Right atrium auricular region (tissue), 2 donors: ENCODE results near the gene MBNL2. TPM values are rescaled to one million over a fixed set of nuclear protein-coding genes. Genes with fewer than 3 reads are reported as not detected.

Experiments used
- DNase-seq: peaks from one replicate; pipeline ENCODE4 v3.0.0-alpha.2; 2019; ENCODE audit warnings: low spot score
- H3K27ac ChIP-seq, 2 donors: fragments of 200-600 bp; sonication (generic); 1 replicate in 1 of 2; 2 replicates in 1 of 2; pipeline ENCODE4 v1.5.1; 2016 to 2019
- H3K27me3 ChIP-seq, 2 donors: fragments of 200-600 bp; sonication (generic); one replicate each; pipeline versions ENCODE4 v1.5.1 to v1.6.0; 2017 to 2019
- H3K36me3 ChIP-seq: fragments of 200-600 bp; sonication (generic); one replicate; pipeline ENCODE4 v1.5.1; 2016
- H3K4me1 ChIP-seq, 2 donors: fragments of 200-600 bp; sonication (generic); one replicate each; pipeline versions ENCODE4 v1.5.1 to v1.6.0; 2017 to 2019
- H3K4me3 ChIP-seq, 2 donors: fragments of 200-600 bp; sonication (generic); 1 replicate in 1 of 2; 2 replicates in 1 of 2; pipeline ENCODE4 v1.5.1; 2017 to 2019; ENCODE audit warnings: mild to moderate bottlenecking in 1 of 2, moderate library complexity in 1 of 2
- H3K9me3 ChIP-seq, 2 donors: fragments of 200-600 bp; sonication (generic); one replicate each; pipeline ENCODE4 v1.5.1; 2019
- CTCF ChIP-seq, 2 donors: fragments of 200-600 bp; sonication (generic); IDR thresholded peaks; one replicate each; pipeline ENCODE4 v1.5.1; 2019; ENCODE audit warnings: antibody characterized with exemption in 2 of 2
- total RNA-seq, 2 donors: library from RNA; depleted of rRNA; stranded (reverse); fragments of >200 nt; gene quantifications; one replicate each; pipeline ENCODE4 v1.1.0, GENCODE V29; 2016

Gene MBNL2
- total RNA-seq, 2 donors from 2014 or later: 62.0 to 81.6 TPM

DNA sequence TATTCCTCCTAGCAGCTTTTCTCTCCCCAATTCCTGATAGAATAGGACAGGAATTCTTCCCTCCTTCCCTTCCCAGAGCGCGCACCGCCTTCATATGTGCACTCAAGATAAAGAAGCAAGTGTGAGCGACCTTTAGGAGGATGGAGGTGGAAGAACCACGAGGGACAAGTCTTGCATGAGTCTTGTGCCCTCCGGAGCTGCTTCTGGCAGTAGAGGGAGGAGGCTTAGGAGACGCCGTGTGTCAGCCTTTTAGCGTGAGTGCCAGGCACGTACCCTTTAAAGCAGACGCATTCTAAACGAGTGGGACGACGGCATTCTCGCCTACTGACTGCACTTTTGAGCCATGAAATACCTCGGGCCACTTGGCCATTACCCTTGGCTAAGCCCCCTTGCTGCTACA is 116.4 kb downstream of the MBNL2 start:
- Histone ChIP-seq H3K27me3 (no peaks in the 10 kb centered on the region), H3K36me3 (peaks cover 21% of the 10 kb centered on the region), H3K9me3 (no peaks in the 10 kb centered on the region), H3K4me3 (no peak overlapping the region), H3K4me1 (peaks cover 0 to 59% of the 10 kb centered on the region in 2 donors), H3K27ac (no peak overlapping the region)
- no peak for TF ChIP-seq CTCF (IDR thresholded peaks at IDR 0.05)
- no peak for DNase-seq

GRCh38 chr13:97339019-97339987 is 117.2 kb downstream of the MBNL2 start:
- Histone ChIP-seq H3K4me3 (no peak overlapping the region), H3K36me3 (peaks cover 22% of the 10 kb centered on the region), H3K4me1 (peaks cover 0 to 55% of the 10 kb centered on the region in 2 donors), H3K9me3 (no peaks in the 10 kb centered on the region), H3K27ac (peak overlapping the region; percentile 68 to 77), H3K27me3 (no peaks in the 10 kb centered on the region)
- TF ChIP-seq CTCF (IDR thresholded peaks at IDR 0.05): no peak
- peak; percentile 82 for DNase-seq

- TF ChIP-seq CTCF (IDR thresholded peaks at IDR 0.05): no peak
- H3K27me3 ChIP-seq: no peaks in the 10 kb centered on the region
- peak overlapping the region; percentile 68 to 77 for H3K27ac ChIP-seq
- H3K4me3 ChIP-seq: no peak overlapping the region
- peaks cover 0 to 54% of the 10 kb centered on the region in 2 donors for H3K4me1 ChIP-seq
- DNase-seq: no peak
- H3K36me3 ChIP-seq: peaks cover 17% of the 10 kb centered on the region
- no peaks in the 10 kb centered on the region for H3K9me3 ChIP-seq
Measured at GRCh38 chr13:97339988-97340749, 118.0 kb downstream of the MBNL2 start.

DNA sequence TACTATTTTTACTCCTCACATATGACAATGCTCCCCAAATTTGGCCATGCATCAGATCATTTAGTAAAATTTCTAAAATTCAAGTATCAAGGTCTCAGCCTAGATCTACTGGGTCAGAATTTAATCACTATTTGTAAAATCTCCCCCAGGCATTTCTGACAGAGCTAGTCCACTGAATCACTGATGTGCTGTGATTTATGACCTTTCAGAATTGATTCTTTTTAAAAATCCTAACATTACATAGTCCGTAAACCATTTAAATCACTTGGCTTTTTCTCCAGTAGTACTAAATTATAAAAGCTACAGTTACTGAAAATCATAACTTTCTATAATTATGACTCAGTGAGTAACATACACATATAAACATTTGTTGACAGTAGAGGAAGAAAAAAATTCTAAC is 119.0 kb downstream of the MBNL2 start:
- H3K9me3 ChIP-seq: no peaks in the 10 kb centered on the region
- no peak for TF ChIP-seq CTCF (IDR thresholded peaks at IDR 0.05)
- H3K4me1 ChIP-seq: peaks cover 0 to 46% of the 10 kb centered on the region in 2 donors

DNA sequence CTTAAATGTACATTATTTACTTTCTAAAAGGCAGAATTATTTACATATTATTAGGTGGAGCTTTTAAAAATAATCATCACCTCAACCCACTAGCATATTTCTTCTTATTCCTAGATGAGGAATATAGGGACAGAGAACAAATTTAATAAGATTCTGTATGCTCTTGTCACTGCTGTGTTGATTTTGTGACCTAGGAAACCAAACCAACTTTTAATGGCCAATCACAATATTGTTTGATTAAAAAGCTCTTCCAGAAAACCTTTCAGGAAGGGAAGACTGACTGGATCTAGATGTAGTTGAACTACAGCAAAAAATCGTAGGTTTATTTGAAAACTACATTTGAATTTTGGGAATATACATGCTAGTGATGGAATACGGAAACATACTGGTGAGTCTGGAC is 120.0 kb downstream of the MBNL2 start:
- no peak for TF ChIP-seq CTCF (IDR thresholded peaks at IDR 0.05)
- H3K4me3 ChIP-seq: no peak overlapping the region
- H3K9me3 ChIP-seq: no peaks in the 10 kb centered on the region
- no peak for DNase-seq
- H3K27ac ChIP-seq: peak overlapping the region in 1 of 2 donors; percentile 12
- H3K4me1 ChIP-seq: peaks cover 0 to 46% of the 10 kb centered on the region in 2 donors
- H3K27me3 ChIP-seq: no peaks in the 10 kb centered on the region
- H3K36me3 ChIP-seq: peaks cover 15% of the 10 kb centered on the region

More for the DNA sequence above, 119.0 kb downstream of the MBNL2 start:
- no peaks in the 10 kb centered on the region for H3K27me3 ChIP-seq
- H3K4me3 ChIP-seq: no peak overlapping the region
- no peak for DNase-seq
- H3K27ac ChIP-seq: no peak overlapping the region
- H3K36me3 ChIP-seq: peaks cover 17% of the 10 kb centered on the region
